Placental pericyte (primary cell): ENCODE data around the gene LRRC49. TPM values are rescaled to one million over a fixed set of nuclear protein-coding genes. Genes with fewer than 3 reads are reported as not detected.

Experiments
- total RNA-seq: library from RNA; depleted of rRNA; stranded (reverse); fragments of >200 nt; gene quantifications from 2 replicates; pipeline ENCODE4 v1.2.3, GENCODE V29; 2012

The LRRC49 gene
- total RNA-seq, result 11.5 and 33.0 TPM in 2 replicates

GRCh38 chr15:70892002-70892911 is at the start of gene LRRC49, which contains the start of gene THAP10:
Gene LRRC49, plus strand, starts transcription at chr15:70892826. Its CDS starts 69 bp downstream, at chr15:70892895.
Gene THAP10, minus strand, starts transcription at chr15:70892433. Its CDS starts 161 bp downstream, at chr15:70892272.

GRCh38 chr15:70853973-70854665 is 38.5 kb upstream of the LRRC49 start, which contains the start of gene LARP6:
Gene LARP6, minus strand, starts transcription at chr15:70854157. Its CDS starts 69 bp downstream, at chr15:70854088.

Other genes with a start within 250 kb of the LRRC49 start
- 104 and 382 TPM in 2 replicates for gene UACA, start 129.3 kb upstream of the LRRC49 start, total RNA-seq
- gene LARP6, start 38.7 kb upstream of the LRRC49 start, total RNA-seq, result 40.5 and 211 TPM in 2 replicates
- gene THAP10, start 393 bp upstream of the LRRC49 start, total RNA-seq, result 1.8 and 5.7 TPM in 2 replicates
- 19.0 and 102 TPM in 2 replicates for gene THSD4, start 222.6 kb downstream of the LRRC49 start, total RNA-seq